ENCODE measurements around the gene FSD1L.

DNA sequence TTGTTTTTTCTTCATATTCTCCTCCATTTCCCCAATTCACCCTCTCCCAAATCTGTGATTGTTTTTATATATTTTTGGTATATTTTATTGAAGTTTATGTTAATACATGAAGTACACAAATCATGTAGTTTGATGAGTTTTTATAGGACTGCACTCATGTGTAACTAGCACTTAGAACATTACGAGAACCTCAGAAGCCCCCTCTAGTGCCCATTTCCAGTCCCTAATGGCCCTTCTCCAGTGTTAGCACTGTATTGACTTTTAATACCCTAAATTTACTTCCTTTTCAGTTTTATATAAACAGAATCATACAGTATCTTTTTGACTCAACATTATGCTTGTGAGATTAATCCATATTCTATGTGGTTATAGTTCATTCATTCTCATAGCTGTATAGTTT, 91.6 kb downstream of the FSD1L start:
- TF ChIP-seq, protein P1, sequence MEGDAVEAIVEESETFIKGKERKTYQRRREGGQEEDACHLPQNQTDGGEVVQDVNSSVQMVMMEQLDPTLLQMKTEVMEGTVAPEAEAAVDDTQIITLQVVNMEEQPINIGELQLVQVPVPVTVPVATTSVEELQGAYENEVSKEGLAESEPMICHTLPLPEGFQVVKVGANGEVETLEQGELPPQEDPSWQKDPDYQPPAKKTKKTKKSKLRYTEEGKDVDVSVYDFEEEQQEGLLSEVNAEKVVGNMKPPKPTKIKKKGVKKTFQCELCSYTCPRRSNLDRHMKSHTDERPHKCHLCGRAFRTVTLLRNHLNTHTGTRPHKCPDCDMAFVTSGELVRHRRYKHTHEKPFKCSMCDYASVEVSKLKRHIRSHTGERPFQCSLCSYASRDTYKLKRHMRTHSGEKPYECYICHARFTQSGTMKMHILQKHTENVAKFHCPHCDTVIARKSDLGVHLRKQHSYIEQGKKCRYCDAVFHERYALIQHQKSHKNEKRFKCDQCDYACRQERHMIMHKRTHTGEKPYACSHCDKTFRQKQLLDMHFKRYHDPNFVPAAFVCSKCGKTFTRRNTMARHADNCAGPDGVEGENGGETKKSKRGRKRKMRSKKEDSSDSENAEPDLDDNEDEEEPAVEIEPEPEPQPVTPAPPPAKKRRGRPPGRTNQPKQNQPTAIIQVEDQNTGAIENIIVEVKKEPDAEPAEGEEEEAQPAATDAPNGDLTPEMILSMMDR (conservative IDR thresholded peaks at IDR 0.05): no peak
- TF ChIP-seq EZH2 (IDR thresholded peaks at IDR 0.05; ENCODE audit: low read depth): no peak

All from PC-9 (cell line).